GM03348 (cell line): ENCODE data around the gene RIMBP3B.
"Not testable (repeated sequence)": the region's sequence is repeated elsewhere in the genome, so short reads cannot be mapped to it uniquely, and the experiment has no call there.

Experiments used
- DNase-seq: peaks from one replicate; pipeline ENCODE4 v3.0.0; 2012; ENCODE audit warnings: low spot score

RIMBP3B gene, protein sequence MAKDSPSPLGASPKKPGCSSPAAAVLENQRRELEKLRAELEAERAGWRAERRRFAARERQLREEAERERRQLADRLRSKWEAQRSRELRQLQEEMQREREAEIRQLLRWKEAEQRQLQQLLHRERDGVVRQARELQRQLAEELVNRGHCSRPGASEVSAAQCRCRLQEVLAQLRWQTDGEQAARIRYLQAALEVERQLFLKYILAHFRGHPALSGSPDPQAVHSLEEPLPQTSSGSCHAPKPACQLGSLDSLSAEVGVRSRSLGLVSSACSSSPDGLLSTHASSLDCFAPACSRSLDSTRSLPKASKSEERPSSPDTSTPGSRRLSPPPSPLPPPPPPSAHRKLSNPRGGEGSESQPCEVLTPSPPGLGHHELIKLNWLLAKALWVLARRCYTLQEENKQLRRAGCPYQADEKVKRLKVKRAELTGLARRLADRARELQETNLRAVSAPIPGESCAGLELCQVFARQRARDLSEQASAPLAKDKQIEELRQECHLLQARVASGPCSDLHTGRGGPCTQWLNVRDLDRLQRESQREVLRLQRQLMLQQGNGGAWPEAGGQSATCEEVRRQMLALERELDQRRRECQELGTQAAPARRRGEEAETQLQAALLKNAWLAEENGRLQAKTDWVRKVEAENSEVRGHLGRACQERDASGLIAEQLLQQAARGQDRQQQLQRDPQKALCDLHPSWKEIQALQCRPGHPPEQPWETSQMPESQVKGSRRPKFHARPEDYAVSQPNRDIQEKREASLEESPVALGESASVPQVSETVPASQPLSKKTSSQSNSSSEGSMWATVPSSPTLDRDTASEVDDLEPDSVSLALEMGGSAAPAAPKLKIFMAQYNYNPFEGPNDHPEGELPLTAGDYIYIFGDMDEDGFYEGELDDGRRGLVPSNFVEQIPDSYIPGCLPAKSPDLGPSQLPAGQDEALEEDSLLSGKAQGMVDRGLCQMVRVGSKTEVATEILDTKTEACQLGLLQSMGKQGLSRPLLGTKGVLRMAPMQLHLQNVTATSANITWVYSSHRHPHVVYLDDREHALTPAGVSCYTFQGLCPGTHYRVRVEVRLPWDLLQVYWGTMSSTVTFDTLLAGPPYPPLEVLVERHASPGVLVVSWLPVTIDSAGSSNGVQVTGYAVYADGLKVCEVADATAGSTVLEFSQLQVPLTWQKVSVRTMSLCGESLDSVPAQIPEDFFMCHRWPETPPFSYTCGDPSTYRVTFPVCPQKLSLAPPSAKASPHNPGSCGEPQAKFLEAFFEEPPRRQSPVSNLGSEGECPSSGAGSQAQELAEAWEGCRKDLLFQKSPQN (N-terminal part only)

DNA sequence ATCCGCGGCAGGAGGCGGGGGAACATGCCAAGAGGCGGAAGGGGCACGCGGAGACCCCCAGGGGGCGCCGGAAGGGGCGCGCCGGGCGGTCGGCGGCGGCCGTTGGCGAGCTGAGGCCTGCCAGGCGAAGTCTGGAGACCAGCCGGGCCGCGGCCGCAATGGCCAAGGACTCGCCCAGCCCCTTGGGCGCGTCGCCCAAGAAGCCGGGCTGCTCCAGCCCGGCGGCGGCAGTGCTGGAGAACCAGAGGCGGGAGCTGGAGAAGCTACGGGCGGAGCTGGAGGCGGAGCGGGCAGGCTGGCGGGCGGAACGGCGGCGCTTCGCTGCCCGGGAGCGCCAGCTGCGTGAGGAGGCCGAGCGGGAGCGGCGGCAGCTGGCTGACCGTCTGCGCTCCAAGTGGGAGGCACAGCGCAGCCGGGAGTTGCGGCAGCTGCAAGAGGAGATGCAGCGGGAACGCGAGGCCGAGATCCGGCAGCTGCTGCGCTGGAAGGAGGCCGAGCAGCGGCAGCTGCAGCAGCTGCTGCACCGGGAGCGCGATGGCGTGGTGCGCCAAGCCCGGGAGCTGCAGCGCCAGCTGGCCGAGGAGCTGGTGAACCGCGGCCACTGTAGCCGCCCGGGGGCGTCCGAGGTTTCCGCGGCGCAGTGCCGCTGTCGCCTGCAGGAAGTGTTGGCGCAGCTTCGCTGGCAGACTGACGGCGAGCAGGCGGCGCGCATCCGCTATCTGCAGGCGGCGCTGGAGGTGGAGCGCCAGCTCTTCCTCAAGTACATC lies at the start of gene RIMBP3B:
RIMBP3B (plus strand) TSS at position 51 of the 767 bp plus-strand sequence; CDS start at position 159, 108 bp downstream.
- DNase-seq = not testable (repeated sequence)

DNA sequence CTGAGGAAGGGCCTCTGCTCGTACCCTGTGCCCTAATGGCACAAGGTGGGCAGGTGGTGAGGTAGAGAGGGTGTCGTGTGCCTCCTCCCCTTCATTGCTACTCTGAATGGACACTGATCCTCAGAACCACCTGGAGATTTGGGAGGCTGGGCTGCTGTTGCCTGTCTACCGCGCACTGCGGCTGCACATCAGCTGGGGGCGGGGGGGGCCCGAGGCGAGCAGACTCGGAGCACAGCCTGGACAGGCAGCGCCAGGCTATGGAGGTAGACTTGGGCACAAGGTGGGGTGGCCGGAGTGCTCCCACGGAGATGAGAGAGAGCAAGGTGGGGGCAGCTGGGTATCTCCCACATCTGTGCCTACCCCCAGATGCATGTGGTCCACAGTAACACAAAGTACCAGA lies 26.0 kb upstream of the RIMBP3B start:
- not testable (repeated sequence) for DNase-seq

DNA sequence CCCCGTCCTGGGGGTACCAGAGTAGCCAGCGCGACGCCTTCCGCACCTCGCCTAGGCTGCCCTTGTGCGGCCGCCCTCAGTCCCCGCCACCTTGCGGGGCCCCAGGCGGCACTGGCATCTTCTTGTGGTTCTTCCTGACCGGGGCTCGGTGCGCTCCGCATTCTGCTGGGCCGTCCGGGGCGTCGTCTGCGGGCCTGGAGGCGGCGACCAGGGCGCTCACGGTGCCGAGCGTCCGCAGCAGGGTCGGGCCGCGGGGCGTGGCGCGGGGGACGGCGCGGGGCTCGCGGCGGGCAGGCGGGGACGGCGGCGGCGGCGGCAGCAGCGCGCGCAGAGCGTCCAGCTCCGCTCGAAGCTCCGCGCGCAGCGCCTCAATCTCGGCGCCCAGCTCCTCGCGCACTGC lies 23.0 kb upstream of the RIMBP3B start:
- not testable (repeated sequence) for DNase-seq

DNA sequence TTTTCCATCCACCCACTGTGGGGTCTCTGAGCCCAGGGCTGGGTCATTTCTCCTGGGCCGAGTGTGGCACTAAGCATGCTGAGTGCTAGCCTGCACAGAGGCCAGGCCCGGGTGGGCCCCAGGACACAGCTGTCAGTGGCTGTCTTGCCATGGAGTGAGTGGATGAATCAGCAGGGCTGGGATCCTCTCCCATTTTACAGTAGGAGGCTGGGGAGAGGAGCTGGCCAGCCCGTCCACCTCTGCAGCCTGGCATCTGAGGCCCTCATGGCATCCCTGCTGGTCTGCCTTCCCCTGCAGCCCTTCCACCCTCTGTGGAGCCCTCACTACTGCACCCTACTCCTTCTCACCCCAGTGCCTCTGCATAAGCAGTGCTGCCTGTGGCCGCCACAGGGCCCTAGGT lies 21.1 kb upstream of the RIMBP3B start:
- DNase-seq = not testable (repeated sequence)

DNA sequence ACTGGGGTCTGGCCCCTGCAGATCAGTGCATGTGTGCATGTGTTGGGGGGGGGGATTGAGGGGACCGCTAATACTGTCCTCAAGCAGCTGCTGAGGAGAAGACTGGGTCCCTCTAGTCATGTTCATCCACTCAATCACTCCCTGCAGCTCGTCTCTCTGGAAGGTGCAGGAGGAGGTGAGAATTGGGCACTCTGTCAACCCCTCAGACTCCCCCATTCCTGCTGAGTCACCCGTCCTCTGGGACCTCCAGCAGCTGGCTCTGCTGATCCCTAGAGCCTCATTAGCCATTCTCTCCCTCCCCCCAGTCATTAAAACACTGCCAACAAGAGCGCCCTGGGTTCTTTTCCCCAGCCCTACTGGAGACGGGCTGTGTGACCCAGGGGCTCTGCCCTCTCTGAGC lies 20.5 kb upstream of the RIMBP3B start:
- DNase-seq = not testable (repeated sequence)

DNA sequence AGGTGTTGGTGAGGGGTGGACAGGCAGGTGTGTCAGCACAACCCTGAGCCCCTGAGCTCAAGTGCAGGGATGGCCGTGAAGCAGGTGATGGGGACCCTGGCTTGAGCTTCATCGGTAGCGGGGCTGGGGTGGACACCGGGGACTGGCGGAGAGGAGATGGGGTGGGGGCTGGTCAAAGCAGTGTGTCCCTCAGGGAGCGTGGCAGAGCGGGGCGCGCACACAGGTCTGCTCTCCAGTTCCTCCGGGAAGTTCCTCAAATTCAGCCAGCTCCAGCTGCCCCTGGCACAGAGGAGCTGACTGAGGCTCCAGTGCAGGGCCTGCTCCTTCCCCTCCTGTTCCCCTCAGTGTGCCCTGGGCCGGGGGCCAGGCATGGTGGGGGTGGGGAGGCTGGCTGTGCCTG lies 19.7 kb upstream of the RIMBP3B start:
- not testable (repeated sequence) for DNase-seq

DNA sequence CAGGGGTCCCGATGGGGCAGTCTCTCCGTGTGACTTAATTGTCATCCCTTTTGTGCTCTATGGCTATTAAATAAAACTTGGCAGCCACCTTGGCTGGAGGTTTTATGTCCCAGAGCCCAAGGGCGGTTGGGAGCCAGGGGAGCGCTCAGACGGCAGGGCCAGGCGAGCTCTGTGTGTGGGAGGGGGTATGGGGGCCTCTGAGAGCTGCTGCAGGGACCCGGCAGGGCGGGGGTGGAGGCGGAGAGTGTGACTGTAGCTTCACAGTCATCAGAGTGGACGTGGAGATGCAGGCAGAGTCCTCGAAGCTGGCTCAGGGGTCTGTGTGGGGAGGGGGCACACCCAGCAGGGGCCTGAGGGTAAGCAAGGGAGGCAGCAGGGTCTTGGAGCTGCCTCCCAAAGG lies 19.2 kb upstream of the RIMBP3B start:
- not testable (repeated sequence) for DNase-seq

DNA sequence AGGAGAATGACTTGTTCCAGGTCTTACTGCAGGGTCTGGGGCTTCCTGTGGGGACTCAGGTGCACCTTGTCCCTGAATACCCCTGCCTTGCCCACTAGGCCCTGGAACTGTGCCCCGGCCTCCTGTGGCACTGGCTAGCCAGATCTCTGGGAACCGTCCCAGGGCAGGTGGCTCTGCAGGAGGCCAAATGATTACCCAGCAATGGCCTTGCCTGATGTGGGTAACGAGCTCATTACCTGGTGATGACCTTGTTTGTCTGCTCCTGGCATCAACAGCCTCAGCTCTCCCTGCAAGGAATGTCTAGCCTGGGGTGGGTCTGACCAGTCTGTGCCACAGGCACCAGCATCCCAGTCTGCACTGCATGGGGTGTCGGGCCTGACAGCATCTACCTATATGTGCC lies 18.2 kb upstream of the RIMBP3B start:
- not testable (repeated sequence) for DNase-seq

DNA sequence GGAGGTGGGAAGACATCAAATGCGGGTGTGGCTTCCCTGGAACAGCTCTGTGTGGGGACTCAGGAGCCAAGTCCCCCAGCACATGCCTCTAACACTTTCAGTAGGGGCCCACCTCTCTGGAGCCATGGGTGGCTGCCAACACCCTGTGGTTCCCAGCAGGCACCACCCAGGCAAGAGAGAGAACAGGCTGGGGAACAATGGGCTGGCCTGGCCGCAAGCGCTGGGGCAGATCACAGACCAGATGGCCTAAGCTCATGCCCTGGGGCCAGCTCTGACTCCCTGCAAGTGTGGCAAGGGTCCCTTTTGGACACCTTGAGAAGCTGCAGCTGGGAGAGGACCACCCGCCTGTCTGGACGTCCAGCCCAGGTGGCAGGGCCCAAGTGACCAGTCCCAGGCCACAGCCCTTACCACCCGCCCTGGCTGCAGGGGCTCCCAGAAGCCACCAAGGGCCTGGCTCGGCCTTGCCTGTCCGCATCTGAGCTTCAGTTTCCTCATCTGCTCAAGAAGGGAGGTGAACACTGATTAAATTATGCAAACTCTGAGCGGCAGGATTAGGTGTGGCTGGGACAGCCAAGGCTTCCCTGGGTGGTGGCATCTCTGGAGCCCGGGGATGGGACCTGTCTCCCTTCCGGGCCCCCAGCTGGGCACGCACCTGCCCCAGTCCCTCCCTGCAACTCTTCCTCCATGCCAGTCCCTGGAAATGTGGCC lies 14.8 kb upstream of the RIMBP3B start:
- not testable (repeated sequence) for DNase-seq

DNA sequence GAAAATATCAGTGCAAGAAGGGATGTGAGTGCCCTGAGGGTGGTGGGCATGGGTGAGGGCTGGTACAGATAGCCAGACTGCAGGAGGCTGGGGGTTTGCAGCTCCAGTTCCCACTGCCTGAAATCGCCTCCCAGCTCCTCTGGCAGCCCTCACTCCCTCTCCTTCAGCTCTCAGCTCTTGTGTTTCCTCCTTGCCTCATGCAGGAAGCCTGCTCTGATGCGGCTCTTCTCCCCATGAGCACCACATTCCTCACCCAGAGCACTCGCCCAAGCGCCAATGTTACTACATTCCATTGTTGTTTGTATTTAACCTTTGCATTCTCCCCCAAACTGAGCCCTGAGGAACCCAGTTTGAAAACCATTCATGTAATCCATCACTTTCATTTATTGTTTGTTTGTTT lies 7.7 kb upstream of the RIMBP3B start:
- DNase-seq = not testable (repeated sequence)

DNA sequence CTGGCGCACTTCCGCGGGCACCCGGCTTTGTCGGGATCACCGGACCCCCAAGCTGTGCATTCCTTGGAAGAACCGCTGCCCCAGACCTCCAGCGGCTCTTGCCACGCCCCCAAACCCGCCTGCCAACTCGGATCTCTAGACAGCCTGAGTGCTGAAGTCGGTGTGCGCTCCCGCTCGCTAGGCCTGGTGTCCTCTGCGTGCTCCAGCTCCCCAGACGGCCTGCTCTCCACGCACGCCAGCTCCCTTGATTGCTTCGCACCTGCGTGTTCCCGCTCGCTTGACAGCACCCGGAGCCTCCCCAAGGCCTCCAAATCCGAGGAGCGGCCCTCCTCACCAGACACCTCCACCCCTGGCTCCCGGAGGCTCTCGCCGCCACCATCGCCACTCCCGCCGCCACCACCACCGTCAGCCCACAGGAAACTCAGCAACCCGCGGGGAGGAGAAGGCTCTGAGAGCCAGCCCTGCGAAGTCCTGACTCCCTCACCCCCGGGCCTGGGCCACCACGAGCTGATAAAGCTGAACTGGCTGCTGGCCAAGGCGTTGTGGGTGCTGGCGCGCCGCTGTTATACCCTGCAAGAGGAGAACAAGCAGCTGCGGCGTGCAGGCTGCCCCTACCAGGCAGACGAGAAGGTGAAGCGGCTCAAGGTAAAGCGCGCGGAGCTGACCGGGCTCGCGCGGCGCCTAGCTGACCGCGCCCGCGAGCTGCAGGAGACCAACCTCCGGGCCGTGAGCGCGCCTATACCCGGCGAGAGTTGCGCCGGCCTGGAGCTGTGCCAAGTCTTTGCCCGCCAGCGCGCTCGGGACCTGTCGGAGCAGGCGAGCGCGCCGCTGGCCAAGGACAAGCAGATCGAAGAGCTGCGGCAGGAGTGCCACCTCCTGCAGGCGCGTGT lies 1.2 kb downstream of the RIMBP3B start:
- not testable (repeated sequence) for DNase-seq

DNA sequence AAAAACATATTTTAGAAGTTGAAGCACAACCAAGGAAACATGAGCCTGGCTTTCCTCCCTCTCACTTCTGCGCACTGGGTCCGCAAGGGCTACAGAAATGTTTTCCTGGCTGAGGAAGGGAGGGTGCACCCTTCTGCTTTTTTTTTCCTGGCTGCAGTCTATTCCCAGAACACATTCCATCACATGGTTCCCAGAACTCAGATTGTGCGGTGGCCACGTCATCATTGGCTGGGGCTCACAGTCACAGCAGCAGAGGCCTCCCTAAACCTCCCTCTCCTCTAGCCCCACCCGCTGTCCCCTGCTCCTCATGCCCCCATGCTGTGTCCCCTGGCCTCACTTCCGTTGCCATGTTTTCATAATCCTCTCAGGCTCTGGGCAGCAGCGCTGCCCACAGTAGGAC lies 5.9 kb downstream of the RIMBP3B start:
- not testable (repeated sequence) for DNase-seq

DNA sequence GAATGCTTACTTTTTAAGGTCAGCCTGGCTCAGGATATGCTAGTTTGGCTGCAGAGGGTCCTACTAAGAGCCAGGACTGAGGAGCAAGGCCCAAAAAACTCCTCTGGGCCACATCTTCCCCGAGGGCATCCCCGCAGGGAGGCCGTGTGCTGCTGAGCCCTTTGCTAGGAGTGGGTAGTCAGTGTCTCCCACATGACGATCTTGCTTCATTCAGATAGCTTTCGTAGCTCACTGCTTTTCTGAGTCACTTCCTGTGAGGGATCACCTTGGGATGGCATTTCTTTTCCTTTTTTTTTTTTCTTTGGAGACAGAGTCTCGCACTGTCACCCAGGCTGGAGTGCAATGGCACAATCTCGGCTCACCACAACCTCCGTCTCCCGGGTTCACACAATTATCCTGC lies 6.5 kb downstream of the RIMBP3B start:
- not testable (repeated sequence) for DNase-seq

DNA sequence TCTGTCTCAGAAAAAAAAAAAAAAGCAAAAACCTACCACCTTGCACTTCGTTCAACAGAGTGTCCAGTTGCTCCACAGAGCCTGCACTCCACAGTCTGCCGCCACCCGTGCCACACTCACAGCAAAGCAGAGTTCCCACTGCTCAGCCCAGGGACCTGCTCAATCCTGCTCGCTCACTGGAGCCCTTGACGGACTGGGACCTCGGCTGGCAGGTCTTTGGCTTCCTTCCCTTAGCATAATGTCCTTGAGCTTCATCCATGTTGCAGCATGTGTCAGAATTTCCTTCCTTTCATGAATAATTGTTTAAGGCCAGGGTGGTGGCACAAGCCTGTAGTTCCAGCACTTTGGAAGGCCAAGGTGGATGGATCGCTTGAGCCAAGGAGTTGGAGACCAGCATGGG lies 11.1 kb downstream of the RIMBP3B start:
- DNase-seq = not testable (repeated sequence)

DNA sequence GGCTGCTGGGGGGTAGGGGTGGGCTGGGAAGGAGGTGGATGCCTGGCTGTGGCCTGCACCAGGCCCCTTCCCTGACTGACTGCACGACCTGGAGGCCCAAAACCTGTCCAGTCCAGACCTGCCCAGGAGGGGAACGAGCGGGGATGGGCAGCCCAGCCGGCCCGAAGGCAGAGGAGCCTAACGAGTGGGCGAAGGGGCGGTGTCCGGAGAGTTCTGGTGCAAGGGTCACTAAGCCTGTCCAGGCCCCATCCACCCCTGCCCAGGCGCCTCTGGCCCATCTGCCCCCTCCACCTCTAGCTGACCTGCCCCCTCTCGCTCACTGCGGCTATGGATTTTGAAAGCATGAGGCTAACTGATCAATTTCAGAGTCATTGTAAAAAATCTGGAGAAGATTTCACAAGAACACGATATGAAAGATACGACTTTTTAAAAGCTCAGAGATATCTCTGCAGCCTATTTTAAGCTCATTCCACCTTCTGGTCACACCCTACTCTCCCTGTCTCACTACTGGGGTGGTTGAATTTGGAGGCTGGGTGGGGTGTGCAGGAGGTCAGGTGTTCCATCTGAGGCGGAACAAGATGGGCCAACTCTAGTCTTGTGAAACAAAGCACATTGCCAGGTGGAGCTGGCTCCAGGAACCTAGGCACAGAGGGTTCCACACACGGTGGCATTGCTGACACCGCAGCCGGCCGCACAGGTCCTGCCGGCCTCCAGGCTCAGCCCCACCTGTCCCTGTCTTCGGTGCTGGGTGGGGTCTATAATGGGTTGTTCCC lies 17.8 kb downstream of the RIMBP3B start:
- DNase-seq = not testable (repeated sequence)

DNA sequence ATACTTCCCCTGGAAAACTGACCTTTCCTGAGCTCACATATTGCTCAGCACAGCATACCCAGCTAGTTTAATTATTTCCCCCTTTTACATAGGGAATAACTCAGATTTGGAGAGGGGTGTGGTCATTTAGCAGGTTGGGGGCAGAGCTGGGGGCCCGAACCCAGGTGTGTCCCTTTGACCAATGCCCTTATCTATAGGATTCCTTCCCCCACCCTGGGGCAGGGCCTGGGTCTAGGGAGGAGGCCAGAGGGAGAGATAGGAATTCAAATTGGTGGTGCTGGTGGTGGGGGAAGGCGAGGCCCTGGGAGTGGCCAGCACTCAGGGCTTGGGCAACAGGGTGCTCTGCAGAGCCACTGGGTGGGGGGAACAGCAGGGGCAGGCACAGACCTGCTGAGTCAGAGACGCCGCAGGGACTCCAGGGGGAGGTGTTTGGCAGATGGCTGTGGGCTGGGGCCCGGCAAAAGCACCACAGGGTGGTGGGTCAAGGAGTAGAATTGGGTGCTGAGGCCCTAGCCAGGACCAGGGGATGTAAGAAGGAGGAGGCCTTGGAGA lies 19.3 kb downstream of the RIMBP3B start:
- not testable (repeated sequence) for DNase-seq

DNA sequence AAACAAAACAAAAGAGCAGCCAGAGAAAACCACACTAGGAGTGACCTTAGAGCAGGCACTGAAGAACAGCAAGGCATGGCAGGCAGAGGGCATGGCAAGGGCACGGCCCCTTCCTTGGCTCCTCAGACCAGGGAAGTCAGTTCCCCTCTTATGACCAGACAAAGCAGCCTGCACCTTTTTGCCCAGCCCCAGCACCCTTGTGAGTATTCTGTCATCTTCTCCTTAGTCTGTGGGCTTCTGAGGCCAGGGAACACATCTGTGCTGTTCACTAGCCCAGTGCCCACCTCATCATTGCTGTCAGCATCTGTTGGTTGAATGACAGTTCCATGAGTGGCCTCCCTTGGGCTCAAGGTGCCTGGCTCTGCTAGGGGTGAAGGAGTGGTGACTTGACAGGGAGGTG lies 23.6 kb downstream of the RIMBP3B start:
- DNase-seq = not testable (repeated sequence)

DNA sequence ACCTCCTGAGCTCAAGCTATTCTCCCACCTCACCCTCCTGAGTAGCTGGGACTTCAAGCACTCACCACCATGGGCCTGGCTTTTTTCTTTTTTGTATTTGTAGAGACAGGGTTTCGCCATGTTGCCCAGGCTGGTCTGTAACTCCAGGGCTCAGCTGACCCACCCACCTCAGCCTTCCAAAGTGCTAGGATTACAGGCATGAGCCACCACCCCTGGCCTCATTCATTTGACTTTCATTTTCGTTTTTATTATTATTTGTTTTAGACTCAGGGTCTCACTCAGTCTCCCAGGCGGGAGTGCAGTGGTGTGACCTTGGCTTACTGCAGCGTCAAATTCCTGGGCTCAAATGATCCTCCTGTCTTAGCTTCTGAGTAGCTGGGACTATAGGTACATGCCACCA lies 24.2 kb downstream of the RIMBP3B start:
- DNase-seq = not testable (repeated sequence)
